SK-N-MC (cell line): ENCODE measurements around the gene APOC3.

Experiments used
- EZH2 ChIP-seq: fragments of 200-600 bp; sonication (generic); IDR thresholded peaks from one replicate; pipeline ENCODE4 v1.6.1; 2017; ENCODE audit warnings: antibody characterized with exemption
- POLR2AphosphoS5 ChIP-seq: IDR thresholded peaks from 2 replicates; pipeline ENCODE4 v1.6.1; 2012; ENCODE audit warnings: mild to moderate bottlenecking, low read depth, low read length, borderline replicate concordance

- TF ChIP-seq POLR2AphosphoS5 (no peak), EZH2 (no peak)
Measured at GRCh38 chr11:116800610-116801009, 29.1 kb upstream of the APOC3 start.
